GM19025 (cell line): ENCODE data around the gene PHPT1.

Experiments
- ATAC-seq: cut with Tn5 transposase; IDR thresholded peaks from one replicate; pipeline ENCODE4 v1.9.1; 2021; ENCODE audit warnings: mild to moderate bottlenecking, low read depth, moderate library complexity; ENCODE audit not compliant: unreplicated experiment

The PHPT1 gene

GRCh38 chr9:136846376-136847087 is 2.7 kb upstream of the PHPT1 start:
- ATAC-seq = no peak

- ATAC-seq = no peak
These were observed 2.0 kb upstream of the PHPT1 start for GRCh38 chr9:136847088-136847825.

GRCh38 chr9:136847826-136848392 is 1.3 kb upstream of the PHPT1 start:
- ATAC-seq = no peak

- ATAC-seq = peak; percentile 6
These were observed 694 bp upstream of the PHPT1 start for GRCh38 chr9:136848393-136849037.

GRCh38 chr9:136849960-136850865 is 1.0 kb downstream of the PHPT1 start:
- no peak for ATAC-seq

- no peak for ATAC-seq
These were observed 1.9 kb downstream of the PHPT1 start for GRCh38 chr9:136850866-136851775.

GRCh38 chr9:136851941-136852663 is 2.9 kb downstream of the PHPT1 start, which contains the start of gene MAMDC4:
TSS of gene MAMDC4 (plus strand) at chr9:136852346. CDS start at chr9:136852417, 71 bp downstream.
- ATAC-seq = no peak

GRCh38 chr9:136852664-136853595 is 3.7 kb downstream of the PHPT1 start:
- no peak for ATAC-seq

GRCh38 chr9:136853596-136854112 is 4.4 kb downstream of the PHPT1 start:
- no peak for ATAC-seq

GRCh38 chr9:136854113-136854841 is 5.1 kb downstream of the PHPT1 start:
- ATAC-seq = no peak

GRCh38 chr9:136854842-136855460 is 5.7 kb downstream of the PHPT1 start:
- ATAC-seq = no peak

- ATAC-seq = no peak
These were observed 6.4 kb downstream of the PHPT1 start for GRCh38 chr9:136855461-136856078.

- no peak for ATAC-seq
These were observed 6.9 kb downstream of the PHPT1 start for GRCh38 chr9:136856079-136856476.

GRCh38 chr9:136856541-136857141 is 7.4 kb downstream of the PHPT1 start:
- no peak for ATAC-seq

GRCh38 chr9:136857166-136857565 is 8.0 kb downstream of the PHPT1 start:
- ATAC-seq = no peak
